Activated CD4-positive, alpha-beta T cell treated with anti-CD3 and anti-CD28 coated beads, Interleukin-2, Interleukin-4, amounts not matched to agents 100 ng/mL and 50 ng/mL, durations not matched to agents 16 hours and 8 hours (primary cell): ENCODE results near the gene ZSCAN1.

ENCODE experiments used
- DNase-seq: peaks from one replicate; pipeline ENCODE4 v3.0.0-alpha.2; 2020; ENCODE audit warnings: low spot score

ZSCAN1 gene

GRCh38 chr19:58040751-58041525 is 7.1 kb downstream of the ZSCAN1 start:
- no peak for DNase-seq

- no peak for DNase-seq
Measured at GRCh38 chr19:58042495-58043340, 8.9 kb downstream of the ZSCAN1 start.

GRCh38 chr19:58044391-58044790 is 10.6 kb downstream of the ZSCAN1 start:
- DNase-seq, result no peak

GRCh38 chr19:58044886-58045285 is 11.1 kb downstream of the ZSCAN1 start:
- no peak for DNase-seq

GRCh38 chr19:58045411-58046050 is 11.7 kb downstream of the ZSCAN1 start:
- no peak for DNase-seq

- no peak for DNase-seq
Measured at GRCh38 chr19:58046856-58047255, 13.0 kb downstream of the ZSCAN1 start.

- DNase-seq, result no peak
Measured at GRCh38 chr19:58047672-58048071, 13.8 kb downstream of the ZSCAN1 start.

GRCh38 chr19:58052256-58052655 is 18.4 kb downstream of the ZSCAN1 start:
- no peak for DNase-seq

GRCh38 chr19:58053480-58054156 is 19.8 kb downstream of the ZSCAN1 start:
- no peak for DNase-seq

GRCh38 chr19:58054901-58055874 is 21.4 kb downstream of the ZSCAN1 start:
- no peak for DNase-seq

GRCh38 chr19:58056261-58056660 is 22.4 kb downstream of the ZSCAN1 start:
- DNase-seq, result no peak

- no peak for DNase-seq
Measured at GRCh38 chr19:58056861-58057260, 23.0 kb downstream of the ZSCAN1 start.

- no peak for DNase-seq
Measured at GRCh38 chr19:58058467-58058866, 24.6 kb downstream of the ZSCAN1 start.

- peak; percentile 1 for DNase-seq
Measured at GRCh38 chr19:58059003-58059670, 25.3 kb downstream of the ZSCAN1 start, which contains the start of gene ZNF135. TSS of gene ZNF135 (plus strand) at chr19:58059282. CDS start at chr19:58060003, 721 bp downstream.

GRCh38 chr19:58059671-58060078 is 25.9 kb downstream of the ZSCAN1 start:
- DNase-seq, result no peak

GRCh38 chr19:58060231-58060630 is 26.4 kb downstream of the ZSCAN1 start:
- DNase-seq, result no peak

- DNase-seq, result no peak
Measured at GRCh38 chr19:58063712-58064111, 29.9 kb downstream of the ZSCAN1 start.

GRCh38 chr19:58067240-58067912 is 33.6 kb downstream of the ZSCAN1 start:
- DNase-seq, result no peak

GRCh38 chr19:58079792-58080191 is 46.0 kb downstream of the ZSCAN1 start:
- DNase-seq, result no peak

GRCh38 chr19:58083021-58083420 is 49.2 kb downstream of the ZSCAN1 start:
- DNase-seq, result no peak
